Measurements from ENCODE around the gene VWCE. TPM values are rescaled to one million over a fixed set of nuclear protein-coding genes. Genes with fewer than 3 reads are reported as not detected.

Gene VWCE
- total and polyA plus RNA-seq, 9 of the 15 experiments (the other 6 are each of a cell fraction or from before 2014, with no cell fraction given): 0.06 to 1.6 (median 0.63) TPM; not detected in 1

GRCh38 chr11:61342207-61342803 is 47.2 kb upstream of the VWCE start (continued):
- TF ChIP-seq RREB1 (CRISPR knock-in tag; IDR thresholded peaks at IDR 0.05) (no peak), NEUROD1 (IDR thresholded peaks at IDR 0.05; ENCODE audit: borderline replicate concordance, low read depth, low read length, partially characterized antibody) (no peak), ZNF134 (CRISPR knock-in tag; conservative IDR thresholded peaks at IDR 0.05) (no peak), SMAD4 (CRISPR knock-in tag; conservative IDR thresholded peaks at IDR 0.05) (peak; percentile 59; the same call in 1 of the 2 replicates), TSHZ1 (CRISPR knock-in tag; IDR thresholded peaks at IDR 0.05) (no peak), SNIP1 (IDR thresholded peaks at IDR 0.05; ENCODE audit: low read depth) (no peak), SMARCE1 (IDR thresholded peaks at IDR 0.05) (peak; percentile 79; the same call in 1 of the 2 replicates), HNRNPH1 (optimal IDR thresholded peaks at IDR 0.05; ENCODE audit: low read depth, low read length) (no peak), GABPA (tag; conservative IDR thresholded peaks at IDR 0.05; ENCODE audit: low read depth) (no peak), POLR2AphosphoS2 (IDR thresholded peaks at IDR 0.05; ENCODE audit: low read length) (no peak), HIVEP1 (CRISPR knock-in tag; IDR thresholded peaks at IDR 0.05) (no peak), RBBP5 (IDR thresholded peaks at IDR 0.05; ENCODE audit: borderline replicate concordance, insufficient read depth, low read length, poor library complexity, severe bottlenecking) (no peak), ZBTB9 (CRISPR knock-in tag; IDR thresholded peaks at IDR 0.05) (no peak), HINFP (tag; conservative IDR thresholded peaks at IDR 0.05; ENCODE audit: low read depth) (no peak)
